ENCODE results near the gene SRA1.
A peak's percentile ranks its signal among the peaks of the same experiment; 100 is the strongest.
"Not testable (repeated sequence)": the region's sequence is repeated elsewhere in the genome, so short reads cannot be mapped to it uniquely, and the experiment has no call there.

The SRA1 gene

GRCh38 chr5:140557136-140557805 lies at the start of gene SRA1:
Gene SRA1 (minus strand): TSS chr5:140557473. CDS start chr5:140557452, 21 bp downstream.
- DNase-seq (ENCODE audit: low spot score) = peak; percentile 95

GRCh38 chr5:140607031-140607430 lies 49.8 kb upstream of the SRA1 start:
- no peak for DNase-seq (ENCODE audit: low spot score)

- no peak for DNase-seq (ENCODE audit: low spot score)
These were observed 48.6 kb upstream of the SRA1 start for GRCh38 chr5:140605879-140606278.

- DNase-seq (ENCODE audit: low spot score) = no peak
These were observed 46.5 kb upstream of the SRA1 start for GRCh38 chr5:140603734-140604133.

- not testable (repeated sequence) for DNase-seq (ENCODE audit: low spot score)
These were observed 46.1 kb upstream of the SRA1 start for GRCh38 chr5:140603446-140603698.

GRCh38 chr5:140602147-140602546 lies 44.9 kb upstream of the SRA1 start:
- no peak for DNase-seq (ENCODE audit: low spot score)

GRCh38 chr5:140600096-140600495 lies 42.8 kb upstream of the SRA1 start:
- DNase-seq (ENCODE audit: low spot score) = no peak

- DNase-seq (ENCODE audit: low spot score) = no peak
These were observed 41.6 kb upstream of the SRA1 start for GRCh38 chr5:140598836-140599235.

- no peak for DNase-seq (ENCODE audit: low spot score)
These were observed 39.1 kb upstream of the SRA1 start for GRCh38 chr5:140596321-140596741.

- DNase-seq (ENCODE audit: low spot score) = no peak
These were observed 38.4 kb upstream of the SRA1 start for GRCh38 chr5:140595538-140596300.

- no peak for DNase-seq (ENCODE audit: low spot score)
These were observed 36.9 kb upstream of the SRA1 start for GRCh38 chr5:140594169-140594568.

GRCh38 chr5:140593070-140593469 lies 35.8 kb upstream of the SRA1 start:
- DNase-seq (ENCODE audit: low spot score) = not testable (repeated sequence)

- no peak for DNase-seq (ENCODE audit: low spot score)
These were observed 34.6 kb upstream of the SRA1 start for GRCh38 chr5:140591747-140592372.

GRCh38 chr5:140590861-140591260 lies 33.6 kb upstream of the SRA1 start:
- no peak for DNase-seq (ENCODE audit: low spot score)

- no peak for DNase-seq (ENCODE audit: low spot score)
These were observed 31.2 kb upstream of the SRA1 start for GRCh38 chr5:140588311-140589070.

- DNase-seq (ENCODE audit: low spot score) = no peak
These were observed 30.2 kb upstream of the SRA1 start for GRCh38 chr5:140587495-140587894.

- DNase-seq (ENCODE audit: low spot score) = not testable (repeated sequence)
These were observed 22.0 kb upstream of the SRA1 start for GRCh38 chr5:140579188-140579747.

- DNase-seq (ENCODE audit: low spot score) = no peak
These were observed 19.5 kb upstream of the SRA1 start for GRCh38 chr5:140576776-140577201.

- peak; percentile 54 for DNase-seq (ENCODE audit: low spot score)
These were observed 18.0 kb upstream of the SRA1 start for GRCh38 chr5:140575309-140575708.

GRCh38 chr5:140574165-140574564 lies 16.9 kb upstream of the SRA1 start:
- DNase-seq (ENCODE audit: low spot score) = no peak

GRCh38 chr5:140573683-140574082 lies 16.4 kb upstream of the SRA1 start:
- DNase-seq (ENCODE audit: low spot score) = no peak

GRCh38 chr5:140571105-140571504 lies 13.8 kb upstream of the SRA1 start:
- DNase-seq (ENCODE audit: low spot score) = no peak
